GM23338 (cell line): Measurements from ENCODE around the gene L3HYPDH. TPM values are rescaled to one million over a fixed set of nuclear protein-coding genes. Genes with fewer than 3 reads are reported as not detected.

ENCODE experiments used
- ATAC-seq: fragments of 200-7000 bp; cut with Tn5 transposase; 3 replicates; pipeline ENCODE4 v1.9.1; 2020
- DNase-seq: peaks from one replicate; pipeline ENCODE4 v3.0.0-alpha.2; 2015; ENCODE audit warnings: low spot score
- H2AFZ ChIP-seq: fragments of 200-600 bp; sonication (generic); 2 replicates; pipeline ENCODE4 v1.8.0; 2016; ENCODE audit warnings: antibody characterized with exemption, mild to moderate bottlenecking, moderate library complexity
- H3F3A ChIP-seq: fragments of 200-600 bp; sonication (generic); replicated peaks from 2 replicates; pipeline ENCODE4 v1.8.0; 2017; ENCODE audit warnings: antibody characterized with exemption, mixed run types, low read depth
- H3K27ac ChIP-seq: fragments of 200-600 bp; sonication (generic); 2 replicates; pipeline ENCODE4 v1.6.1; 2016; ENCODE audit warnings: low read depth
- H3K27me3 ChIP-seq: fragments of 200-600 bp; sonication (generic); 2 replicates; pipeline ENCODE4 v1.8.0; 2016; ENCODE audit warnings: mild to moderate bottlenecking, mixed run types, moderate library complexity; ENCODE audit not compliant: insufficient read depth
- H3K36me3 ChIP-seq: fragments of 200-600 bp; sonication (generic); 2 replicates; pipeline ENCODE4 v1.8.0; 2016; ENCODE audit warnings: mild to moderate bottlenecking; ENCODE audit not compliant: insufficient read depth
- H3K4me1 ChIP-seq: fragments of 200-600 bp; sonication (generic); 2 replicates; pipeline ENCODE4 v1.8.0; 2016; ENCODE audit warnings: mild to moderate bottlenecking, moderate library complexity; ENCODE audit not compliant: insufficient read depth
- H3K4me2 ChIP-seq: fragments of 200-600 bp; sonication (generic); 2 replicates; pipeline ENCODE4 v1.7.1; 2017; ENCODE audit warnings: mixed run types
- H3K4me3 ChIP-seq: fragments of 200-600 bp; sonication (generic); 2 replicates; pipeline ENCODE4 v1.6.1; 2016; ENCODE audit warnings: mixed run types
- H3K79me2 ChIP-seq: fragments of 200-600 bp; sonication (generic); replicated peaks from 2 replicates; pipeline ENCODE4 v1.8.0; 2017; ENCODE audit warnings: mild to moderate bottlenecking; ENCODE audit not compliant: insufficient read depth
- H3K9me2 ChIP-seq: fragments of 200-600 bp; sonication (generic); 2 replicates; pipeline ENCODE4 v1.8.0; 2017; ENCODE audit not compliant: insufficient read depth
- H4K20me1 ChIP-seq: fragments of 200-600 bp; sonication (generic); replicated peaks from 2 replicates; pipeline ENCODE4 v1.8.0; 2017; ENCODE audit warnings: mild to moderate bottlenecking; ENCODE audit not compliant: insufficient read depth
- H3K27ac Mint-ChIP-seq: 2 replicates; pipeline ENCODE4 v1.8.0; 2020; ENCODE audit warnings: inconsistent platforms, mild to moderate bottlenecking, moderate library complexity, mixed read lengths
- H3K27me3 Mint-ChIP-seq: 3 replicates; pipeline ENCODE4 v1.8.0; 2022; ENCODE audit warnings: low read depth, mild to moderate bottlenecking, moderate library complexity, mixed read lengths, inconsistent platforms; ENCODE audit not compliant: insufficient read depth, poor library complexity
- H3K36me3 Mint-ChIP-seq: 3 replicates; pipeline ENCODE4 v1.8.0; 2021; ENCODE audit warnings: low read depth, mild to moderate bottlenecking, inconsistent platforms, moderate library complexity, mixed read lengths
- H3K4me1 Mint-ChIP-seq: 3 replicates; pipeline ENCODE4 v1.8.0; 2020; ENCODE audit warnings: mild to moderate bottlenecking, inconsistent platforms, mixed read lengths
- H3K4me3 Mint-ChIP-seq: 3 replicates; pipeline ENCODE4 v1.8.0; 2021; ENCODE audit warnings: moderate library complexity, mild to moderate bottlenecking, inconsistent platforms, mixed read lengths
- H3K9me3 Mint-ChIP-seq: 3 replicates; pipeline ENCODE4 v1.8.0; 2020; ENCODE audit warnings: moderate library complexity, mild to moderate bottlenecking, inconsistent platforms, mixed read lengths
- CTCF ChIP-seq, 2 experiments: fragments of 200-600 bp in 1 of 2; sonication (generic) in 1 of 2; conservative IDR thresholded peaks; 2 replicates each; pipeline versions ENCODE4 v1.5.1 to v1.6.1; 2016 to 2017; ENCODE audit warnings: antibody characterized with exemption in 2 of 2, low read depth in 2 of 2, mild to moderate bottlenecking in 2 of 2, moderate library complexity in 1 of 2
- EZH2 ChIP-seq: fragments of 200-600 bp; sonication (generic); IDR thresholded peaks from one replicate; pipeline ENCODE4 v1.8.0; 2017; ENCODE audit warnings: antibody characterized with exemption, mild to moderate bottlenecking, low read depth; ENCODE audit not compliant: unreplicated experiment
- JUNB ChIP-seq: IDR thresholded peaks from one replicate; pipeline ENCODE4 v1.6.1; 2016; ENCODE audit warnings: antibody characterized with exemption; ENCODE audit not compliant: unreplicated experiment
- NANOG ChIP-seq: IDR thresholded peaks from 2 replicates; pipeline ENCODE4 v1.6.1; 2016; ENCODE audit warnings: antibody characterized with exemption, borderline replicate concordance
- STAT1 ChIP-seq: IDR thresholded peaks from one replicate; pipeline ENCODE4 v1.6.1; 2016; ENCODE audit warnings: antibody characterized with exemption; ENCODE audit not compliant: unreplicated experiment
- ZNF462 ChIP-seq: fragments of 250-450 bp; sonication (Bioruptor Pico); IDR thresholded peaks from 2 replicates; pipeline ENCODE4 v1.5.0; 2020; ENCODE audit warnings: mild to moderate bottlenecking, moderate library complexity
- polyA plus RNA-seq: library from polyadenylated mRNA; unstranded; fragments of >200 nt; fragmentation: Nextera tagmentation; extraction: Ambion mirVana; gene quantifications from 2 replicates; pipeline ENCODE4 v1.2.1, GENCODE V29; 2016
- total RNA-seq: library from RNA; depleted of rRNA; stranded (reverse); fragments of >200 nt; shearing (Covaris generic); gene quantifications from 2 replicates; pipeline ENCODE4 v1.2.3, GENCODE V29; 2014
- TF ChIP-seq, protein P1 (sequence below): IDR thresholded peaks from one replicate; pipeline ENCODE4 v1.6.1; 2018; ENCODE audit warnings: antibody characterized with exemption; ENCODE audit not compliant: unreplicated experiment

The L3HYPDH gene
- total and polyA plus RNA-seq, 2 experiments from 2014 or later: 18.6 to 24.8 TPM

DNA sequence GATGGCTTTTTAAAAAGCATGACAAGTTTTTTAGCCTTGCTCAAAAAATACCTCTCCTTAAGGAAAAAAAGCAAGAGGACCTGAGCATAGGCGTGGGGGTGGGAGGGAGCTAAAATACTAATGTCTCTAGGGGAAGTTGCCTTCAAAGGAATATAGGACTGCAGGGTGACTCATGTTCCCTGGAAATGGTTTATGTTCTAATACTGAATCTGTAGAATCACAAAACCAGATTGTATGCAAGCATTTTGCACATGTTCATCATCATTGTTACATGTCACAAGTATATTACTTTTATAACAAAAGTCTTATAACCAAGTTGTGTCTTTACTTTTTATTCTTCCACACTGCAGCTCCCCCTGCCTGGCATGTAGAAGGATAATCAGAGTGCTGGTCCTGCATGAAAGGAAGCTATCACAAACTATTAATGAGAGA, 55.6 kb downstream of the L3HYPDH start (continued):
- TF ChIP-seq, protein P1, sequence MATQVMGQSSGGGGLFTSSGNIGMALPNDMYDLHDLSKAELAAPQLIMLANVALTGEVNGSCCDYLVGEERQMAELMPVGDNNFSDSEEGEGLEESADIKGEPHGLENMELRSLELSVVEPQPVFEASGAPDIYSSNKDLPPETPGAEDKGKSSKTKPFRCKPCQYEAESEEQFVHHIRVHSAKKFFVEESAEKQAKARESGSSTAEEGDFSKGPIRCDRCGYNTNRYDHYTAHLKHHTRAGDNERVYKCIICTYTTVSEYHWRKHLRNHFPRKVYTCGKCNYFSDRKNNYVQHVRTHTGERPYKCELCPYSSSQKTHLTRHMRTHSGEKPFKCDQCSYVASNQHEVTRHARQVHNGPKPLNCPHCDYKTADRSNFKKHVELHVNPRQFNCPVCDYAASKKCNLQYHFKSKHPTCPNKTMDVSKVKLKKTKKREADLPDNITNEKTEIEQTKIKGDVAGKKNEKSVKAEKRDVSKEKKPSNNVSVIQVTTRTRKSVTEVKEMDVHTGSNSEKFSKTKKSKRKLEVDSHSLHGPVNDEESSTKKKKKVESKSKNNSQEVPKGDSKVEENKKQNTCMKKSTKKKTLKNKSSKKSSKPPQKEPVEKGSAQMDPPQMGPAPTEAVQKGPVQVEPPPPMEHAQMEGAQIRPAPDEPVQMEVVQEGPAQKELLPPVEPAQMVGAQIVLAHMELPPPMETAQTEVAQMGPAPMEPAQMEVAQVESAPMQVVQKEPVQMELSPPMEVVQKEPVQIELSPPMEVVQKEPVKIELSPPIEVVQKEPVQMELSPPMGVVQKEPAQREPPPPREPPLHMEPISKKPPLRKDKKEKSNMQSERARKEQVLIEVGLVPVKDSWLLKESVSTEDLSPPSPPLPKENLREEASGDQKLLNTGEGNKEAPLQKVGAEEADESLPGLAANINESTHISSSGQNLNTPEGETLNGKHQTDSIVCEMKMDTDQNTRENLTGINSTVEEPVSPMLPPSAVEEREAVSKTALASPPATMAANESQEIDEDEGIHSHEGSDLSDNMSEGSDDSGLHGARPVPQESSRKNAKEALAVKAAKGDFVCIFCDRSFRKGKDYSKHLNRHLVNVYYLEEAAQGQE: no peak
- TF ChIP-seq CTCF (conservative IDR thresholded peaks at IDR 0.05; ENCODE audit: low read depth in 2 of 2) (peak; percentile 25 to 26; a peak in 3 of 4 replicates), EZH2 (no peak)

GRCh38 chr14:59427653-59428580, 56.3 kb downstream of the L3HYPDH start:
- no peak overlapping the region for H3K4me2 ChIP-seq
- H3K4me3 ChIP-seq: no peak overlapping the region
- DNase-seq: no peak
- H3K27ac ChIP-seq: no peak overlapping the region
- H3K4me1 Mint-ChIP-seq: peaks cover 11% of the 10 kb centered on the region; the same call in 2 of the 3 replicates
- no peaks in the 10 kb centered on the region for H3F3A ChIP-seq
- no peaks in the 10 kb centered on the region; the same call in 2 of the 3 replicates for H3K9me3 Mint-ChIP-seq
- H3K27me3 Mint-ChIP-seq: peaks cover 1% of the 10 kb centered on the region
- no peaks in the 10 kb centered on the region for H4K20me1 ChIP-seq
- no peak overlapping the region for H3K4me3 Mint-ChIP-seq
- no peak for ATAC-seq
- H3K79me2 ChIP-seq: no peaks in the 10 kb centered on the region
- H3K27me3 ChIP-seq: no peaks in the 10 kb centered on the region
- H2AFZ ChIP-seq: no peak overlapping the region
- no peak overlapping the region for H3K27ac Mint-ChIP-seq
- H3K9me2 ChIP-seq: no peaks in the 10 kb centered on the region
- no peaks in the 10 kb centered on the region for H3K36me3 Mint-ChIP-seq
- no peaks in the 10 kb centered on the region for H3K4me1 ChIP-seq
- no peaks in the 10 kb centered on the region for H3K36me3 ChIP-seq
- no peak for TF ChIP-seq NANOG
- no peak for TF ChIP-seq EZH2
- TF ChIP-seq, protein P1: no peak
- no peak for TF ChIP-seq JUNB
- TF ChIP-seq ZNF462 (CRISPR knock-in tag): no peak
- no peak for TF ChIP-seq STAT1
